GM12891 (cell line): ENCODE results near the gene FARP2.
"Not testable (repeated sequence)": the region's sequence is repeated elsewhere in the genome, so short reads cannot be mapped to it uniquely, and the experiment has no call there.

Experiments
- DNase-seq: peaks from one replicate; pipeline ENCODE4 v3.0.0; 2011; ENCODE audit warnings: low spot score; ENCODE audit not compliant: insufficient read length
- FAIRE-seq: peaks from 2 replicates; lab custom pipeline; 2011; peaks lifted over from hg19 to GRCh38; lab: Jason Lieb, UNC
- PAX5 ChIP-seq: IDR thresholded peaks from 2 replicates; pipeline ENCODE4 v1.6.1; 2011; ENCODE audit warnings: low read length, moderate library complexity, mild to moderate bottlenecking; ENCODE audit not compliant: insufficient read depth, severe bottlenecking
- POLR2A ChIP-seq: IDR thresholded peaks from 2 replicates; pipeline ENCODE4 v1.6.1; 2011; ENCODE audit warnings: low read depth, low read length, control low read depth
- POLR2AphosphoS5 ChIP-seq: IDR thresholded peaks from 2 replicates; pipeline ENCODE4 v1.6.1; 2011; ENCODE audit warnings: low read depth, low read length, control low read depth
- POU2F2 ChIP-seq: IDR thresholded peaks from 2 replicates; pipeline ENCODE4 v1.6.1; 2011; ENCODE audit warnings: low read depth, mild to moderate bottlenecking, control low read depth, low read length, moderate library complexity
- SPI1 ChIP-seq: IDR thresholded peaks from 2 replicates; pipeline ENCODE4 v1.6.1; 2011; ENCODE audit warnings: low read depth, low read length, control low read depth
- TAF1 ChIP-seq: IDR thresholded peaks from 2 replicates; pipeline ENCODE4 v1.6.1; 2011; ENCODE audit warnings: low read depth, low read length, control low read depth

FARP2 gene

DNA sequence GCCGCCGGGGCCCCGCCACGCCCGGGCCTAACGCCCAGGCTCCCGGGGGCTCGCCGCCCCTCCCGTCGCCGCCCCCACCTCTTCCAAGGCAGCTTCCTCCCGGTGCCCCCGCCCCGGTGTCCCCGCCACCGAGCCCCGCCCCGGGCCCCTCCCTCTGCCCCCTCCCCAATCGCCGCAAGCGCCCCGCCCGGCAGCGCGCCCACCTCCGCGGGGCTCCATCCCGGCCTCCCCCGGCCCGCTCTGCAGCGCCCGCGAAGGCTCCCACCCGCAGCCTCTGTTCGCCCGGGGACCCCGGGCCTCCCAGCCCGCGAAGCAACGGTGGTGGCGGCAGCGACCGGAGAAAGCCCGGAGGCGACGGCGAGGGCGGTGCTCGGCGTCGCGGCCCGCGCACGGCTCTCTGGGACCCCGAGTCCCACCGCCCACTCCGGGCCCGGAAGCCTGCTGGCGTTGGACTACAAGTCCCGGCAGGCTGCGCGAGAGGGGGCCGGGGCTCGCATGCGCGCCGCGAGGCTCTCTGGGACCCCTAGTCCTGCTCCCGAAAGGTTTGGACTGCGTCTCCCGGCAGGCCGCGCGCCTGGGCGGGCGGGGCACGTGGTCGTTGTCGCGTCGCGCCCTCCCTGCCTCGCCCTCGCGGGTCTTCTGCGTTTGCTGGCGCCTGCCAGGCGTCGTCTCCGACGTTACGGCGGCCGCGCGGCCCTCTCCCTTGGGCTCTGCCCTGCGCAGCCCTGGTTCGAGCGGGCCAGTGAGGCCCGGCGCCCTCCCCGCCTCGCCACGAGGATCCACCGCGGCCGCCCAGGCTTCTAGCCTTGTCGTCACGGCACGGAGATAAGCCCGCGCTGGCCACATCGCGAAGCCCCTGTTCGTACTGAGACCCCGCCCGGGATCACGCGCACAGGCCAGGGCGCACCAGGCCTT is 152.4 kb downstream of the FARP2 start, which contains the start of gene STK25:
Gene STK25, minus strand, starts transcription at position 345 of the 915 bp plus-strand sequence. CDS start 549 bp downstream, outside the sequence.
- no peak for TF ChIP-seq TAF1
- TF ChIP-seq SPI1 = no peak
- TF ChIP-seq PAX5 = peak; percentile 44
- TF ChIP-seq POLR2AphosphoS5 = no peak
- TF ChIP-seq POLR2A = peak; percentile 49; the same call in 1 of the 2 replicates
- TF ChIP-seq POU2F2 = no peak
- FAIRE-seq (peak; percentile 98), DNase-seq (peak; percentile 100)

DNA sequence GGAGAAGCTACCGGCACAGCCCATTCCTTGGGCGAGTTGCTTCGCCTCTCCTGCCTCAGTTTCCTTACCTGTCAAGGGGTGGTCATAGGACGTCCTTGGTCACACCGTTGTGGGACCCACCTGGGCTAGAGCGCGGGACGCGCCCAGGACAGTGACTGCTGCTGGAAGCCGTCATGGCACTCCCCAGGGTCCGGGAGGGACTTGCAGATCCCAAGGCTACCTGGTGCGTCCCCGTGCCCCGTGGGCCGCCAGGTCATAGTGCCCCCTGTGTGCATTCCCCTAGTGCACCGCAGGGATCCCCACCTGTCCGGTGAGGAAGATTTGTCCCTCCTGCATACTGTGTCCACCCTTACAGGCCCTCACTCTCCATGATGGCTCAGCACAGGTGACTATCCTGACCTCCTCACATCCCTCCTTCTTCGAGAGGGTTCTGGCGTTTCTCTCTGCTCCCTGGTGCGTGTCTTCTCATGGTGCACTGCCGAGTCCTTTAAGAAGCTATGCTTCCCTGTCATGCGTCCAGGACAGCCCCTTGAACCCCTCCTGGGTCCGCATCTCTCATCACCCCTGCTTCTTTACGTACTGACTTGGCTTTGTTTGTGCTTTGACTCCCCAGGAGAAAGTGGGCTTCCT is 153.2 kb downstream of the FARP2 start:
- FAIRE-seq (no peak), DNase-seq (no peak)
- TF ChIP-seq PAX5 (no peak), POU2F2 (no peak), SPI1 (no peak), POLR2A (no peak), TAF1 (no peak), POLR2AphosphoS5 (no peak)

DNA sequence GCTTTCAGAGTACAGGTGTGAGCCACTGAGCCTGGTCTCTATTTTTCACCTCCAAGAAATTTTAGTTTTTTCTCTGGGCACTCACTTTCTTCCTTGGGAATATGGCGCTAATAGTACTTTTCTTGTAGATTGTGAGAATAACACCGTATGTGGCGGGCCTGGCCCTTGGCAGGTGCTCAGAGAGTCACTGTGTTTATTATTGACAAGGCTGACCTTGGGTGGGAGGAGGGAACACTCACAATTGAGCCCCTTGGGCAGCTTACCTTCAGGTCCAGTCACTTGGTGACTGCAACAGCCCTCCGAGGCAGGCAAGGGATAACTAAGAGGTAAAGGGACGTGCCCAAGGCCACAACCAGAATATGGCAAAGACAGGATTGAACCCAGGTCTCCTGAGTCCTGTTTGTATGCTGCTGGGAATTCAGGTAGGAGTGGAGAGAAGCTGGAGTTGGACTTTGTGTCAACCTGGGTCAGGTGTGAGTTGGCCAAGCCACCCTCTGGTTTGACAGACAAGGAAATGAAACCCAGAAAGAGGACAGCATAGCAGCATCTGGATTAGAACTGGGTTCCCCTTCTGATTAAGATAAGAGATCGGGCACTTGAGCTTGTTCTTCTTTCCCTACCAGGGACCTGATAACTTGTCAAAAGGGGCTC is 155.1 kb downstream of the FARP2 start:
- FAIRE-seq = no peak
- TF ChIP-seq PAX5 = no peak
- DNase-seq = no peak

DNA sequence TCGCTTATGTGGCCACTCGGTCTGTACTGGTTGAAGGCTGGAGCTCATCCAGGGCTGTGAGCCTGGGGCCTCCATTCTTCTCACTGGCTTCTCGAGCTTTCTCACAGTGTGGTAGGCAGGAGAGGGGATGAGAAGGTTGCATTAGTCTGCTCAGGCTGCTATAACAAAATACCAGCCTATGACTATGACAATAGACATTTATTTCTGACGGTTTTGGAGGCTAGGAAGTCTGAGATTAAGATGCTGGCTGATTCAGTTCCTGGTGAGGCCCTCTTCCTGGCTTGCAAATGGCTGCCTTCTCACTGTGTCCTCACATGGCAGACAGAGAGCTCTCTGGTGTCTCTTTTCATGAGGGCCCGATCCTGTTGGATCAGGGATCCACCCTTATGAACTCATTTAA is 158.5 kb downstream of the FARP2 start:
- no peak for FAIRE-seq
- TF ChIP-seq POU2F2 (no peak), POLR2A (no peak), PAX5 (no peak), SPI1 (no peak), POLR2AphosphoS5 (no peak), TAF1 (no peak)
- DNase-seq = no peak

DNA sequence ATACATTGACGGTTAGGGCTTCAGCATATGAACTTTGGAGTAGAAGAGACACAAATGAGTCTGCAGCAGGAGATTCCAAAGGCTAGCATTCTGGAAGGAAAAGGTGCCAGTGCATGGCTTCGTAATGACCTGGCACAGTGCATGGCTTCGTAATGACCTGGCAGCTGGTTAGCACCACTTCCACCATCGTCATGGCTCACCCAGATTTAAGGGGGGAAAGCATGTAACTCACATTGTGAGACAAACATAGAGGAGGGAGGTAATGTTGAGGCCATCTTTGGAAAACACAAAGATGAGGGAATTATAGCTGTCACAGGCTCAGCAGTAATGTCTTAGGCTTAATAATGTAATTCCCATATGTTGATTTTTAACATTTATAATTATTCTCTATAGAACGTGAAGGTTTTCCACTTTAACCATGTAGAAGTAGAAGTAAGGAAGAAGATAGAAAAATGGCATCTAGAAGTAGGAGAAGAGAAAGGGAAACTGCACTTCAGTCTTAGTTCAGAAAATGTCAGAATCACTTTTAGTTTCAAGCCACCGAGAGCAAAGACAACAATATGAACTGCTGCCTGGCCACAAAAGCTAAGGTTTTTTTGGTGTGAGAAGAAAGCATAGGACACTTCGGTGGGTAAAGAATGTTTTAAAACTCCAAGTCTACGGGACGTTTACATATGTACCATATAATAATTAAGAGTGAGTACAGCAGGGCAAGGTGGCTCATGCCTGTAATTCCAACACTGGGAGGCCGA is 159.1 kb downstream of the FARP2 start:
- no peak for TF ChIP-seq SPI1
- no peak for TF ChIP-seq POLR2AphosphoS5
- no peak for TF ChIP-seq POLR2A
- no peak for TF ChIP-seq POU2F2
- TF ChIP-seq TAF1 = no peak
- no peak for TF ChIP-seq PAX5
- peak; percentile 33 for FAIRE-seq
- no peak for DNase-seq

DNA sequence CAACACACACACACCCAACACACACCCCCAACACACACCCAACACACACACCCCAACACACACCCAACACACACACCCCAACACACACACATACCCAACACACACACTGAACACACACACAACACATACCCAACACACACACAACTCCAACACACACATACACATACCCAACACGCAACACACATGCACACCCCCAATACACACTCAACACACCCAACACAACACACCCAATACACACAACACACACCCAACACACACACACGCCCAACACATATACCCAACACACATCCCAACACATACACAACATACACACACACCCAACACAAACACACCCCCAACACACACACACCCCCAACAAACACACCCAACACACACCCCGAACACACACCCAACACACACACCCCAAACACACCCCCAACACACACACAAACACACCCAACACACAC is 160.5 kb downstream of the FARP2 start:
- TF ChIP-seq POU2F2 (no peak), POLR2AphosphoS5 (no peak), PAX5 (no peak), TAF1 (no peak), SPI1 (no peak), POLR2A (no peak)
- DNase-seq (no peak), FAIRE-seq (no peak)

DNA sequence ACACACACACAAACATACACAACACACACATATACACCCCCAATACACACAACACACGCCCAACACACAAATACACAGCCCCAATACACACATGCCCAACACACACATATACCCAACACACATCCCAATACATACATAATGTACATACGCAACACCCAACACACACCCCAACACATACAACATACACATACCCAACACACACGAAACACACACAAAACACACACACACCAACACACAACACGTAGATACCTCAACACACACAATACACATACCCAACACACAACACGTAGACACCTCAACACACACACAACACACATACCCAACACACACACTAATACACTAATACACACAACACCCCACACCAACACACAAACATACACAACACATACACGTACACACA is 161.2 kb downstream of the FARP2 start:
- FAIRE-seq (peak; percentile 98), DNase-seq (no peak)
- TF ChIP-seq POU2F2 = no peak
- no peak for TF ChIP-seq POLR2A
- no peak for TF ChIP-seq TAF1
- TF ChIP-seq PAX5 = no peak
- TF ChIP-seq SPI1 = no peak
- TF ChIP-seq POLR2AphosphoS5 = no peak

DNA sequence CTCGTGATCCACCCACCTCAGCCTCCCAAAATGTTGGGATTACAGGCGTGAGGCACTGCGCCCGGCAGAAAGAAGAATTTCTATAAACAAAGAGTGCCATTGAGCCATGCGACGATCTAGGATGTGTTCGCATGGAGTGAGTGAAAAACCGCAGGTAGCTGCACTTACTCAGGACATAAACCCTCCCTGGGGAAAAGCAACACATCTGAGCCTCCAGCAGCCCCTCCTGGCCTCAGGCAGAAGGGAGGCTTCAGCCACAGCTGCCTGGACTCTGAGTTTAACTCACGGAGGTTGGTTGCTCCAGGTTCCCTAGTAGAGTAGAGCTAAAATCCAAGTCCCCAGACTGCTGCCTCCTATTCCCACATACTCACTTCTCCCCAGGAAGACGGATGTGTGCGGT is 163.6 kb downstream of the FARP2 start:
- DNase-seq (no peak), FAIRE-seq (no peak)
- no peak for TF ChIP-seq PAX5
- no peak for TF ChIP-seq TAF1
- no peak for TF ChIP-seq SPI1
- TF ChIP-seq POU2F2 = no peak
- TF ChIP-seq POLR2AphosphoS5 = no peak
- TF ChIP-seq POLR2A = no peak

DNA sequence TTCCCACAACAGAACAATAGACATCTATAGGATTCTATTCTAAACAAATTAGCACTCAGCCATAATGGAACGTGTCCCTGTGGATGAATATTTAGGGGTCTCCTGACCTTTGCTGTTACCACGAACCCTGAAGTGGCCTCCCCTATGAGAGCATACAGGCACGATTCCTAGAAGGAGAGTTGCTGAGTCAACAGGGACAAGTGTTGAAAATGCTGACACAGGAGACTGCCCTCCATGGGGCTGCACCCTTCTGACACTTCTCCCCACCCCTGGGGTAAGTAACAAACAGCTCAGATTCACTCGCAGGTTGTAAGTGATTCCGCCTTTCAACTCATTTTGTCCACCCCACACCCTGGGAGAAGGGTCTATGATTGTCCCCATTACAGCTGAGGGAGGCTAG is 166.4 kb downstream of the FARP2 start:
- no peak for DNase-seq
- FAIRE-seq = no peak
- TF ChIP-seq SPI1 = no peak
- no peak for TF ChIP-seq POLR2AphosphoS5
- TF ChIP-seq PAX5 = no peak
- no peak for TF ChIP-seq TAF1
- no peak for TF ChIP-seq POLR2A
- no peak for TF ChIP-seq POU2F2

DNA sequence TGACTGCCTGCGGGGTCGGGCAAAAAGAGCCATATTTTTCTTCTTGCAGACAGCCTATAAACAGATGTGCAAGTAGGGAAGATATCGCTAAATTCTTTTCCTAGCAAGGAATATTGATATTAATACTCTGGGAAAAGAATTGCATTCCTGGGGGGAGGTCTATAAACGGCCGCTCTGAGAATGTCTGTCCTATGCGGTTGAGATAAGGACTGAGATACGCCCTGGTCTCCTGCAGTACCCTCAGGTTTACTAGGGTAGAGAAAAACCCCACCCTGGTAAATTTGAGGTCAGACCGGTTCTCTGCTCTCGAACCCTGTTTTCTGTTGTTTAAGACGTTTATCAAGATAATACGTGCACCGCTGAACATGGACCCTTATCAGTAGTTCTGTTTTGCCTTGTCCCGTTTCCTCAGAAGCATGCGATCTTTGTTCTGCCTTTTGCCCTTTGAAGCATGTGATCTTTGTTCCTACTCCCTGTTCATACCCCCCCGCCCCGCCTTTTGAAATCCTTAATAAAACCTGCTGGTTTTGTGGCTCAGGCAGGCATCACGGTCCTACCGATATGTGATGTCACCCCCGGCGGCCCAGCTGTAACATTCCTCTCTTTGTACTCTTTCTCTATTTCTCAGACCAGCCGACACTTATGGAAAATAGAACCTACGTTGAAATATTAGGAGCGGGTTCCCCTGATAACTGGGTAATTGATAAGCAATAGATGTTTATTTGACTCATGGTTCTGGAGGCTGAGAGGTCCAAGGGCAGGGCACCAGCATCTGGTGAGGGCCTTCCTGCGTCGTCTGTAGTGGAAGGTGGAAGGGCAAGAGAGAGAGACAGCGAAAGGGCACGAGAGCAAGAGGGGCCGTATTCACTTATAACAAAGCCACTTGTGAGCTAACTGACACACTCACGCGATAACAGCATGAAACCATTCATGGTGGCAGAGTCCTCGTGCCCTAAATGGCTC is 170.0 kb downstream of the FARP2 start:
- FAIRE-seq, DNase-seq: not testable (repeated sequence)
